Stimulated activated CD4-positive, alpha-beta T cell treated with anti-CD3 and anti-CD28 coated beads, TNF-alpha, amount 100 ng/mL, for 48 hours (primary cell): ENCODE data around the gene KIAA0513.
"Not testable (repeated sequence)": the region's sequence is repeated elsewhere in the genome, so short reads cannot be mapped to it uniquely, and the experiment has no call there.

Source experiments
- DNase-seq, 3 donors: peaks; one replicate each; pipeline ENCODE4 v3.0.0-alpha.2; 2020; ENCODE audit warnings: low read depth in 3 of 3

The KIAA0513 gene

GRCh38 chr16:85048921-85049562, 21.4 kb downstream of the KIAA0513 start:
- DNase-seq, result no peak

- no peak for DNase-seq
Observed at GRCh38 chr16:85049706-85050305, 22.2 kb downstream of the KIAA0513 start.

GRCh38 chr16:85051067-85051581, 23.5 kb downstream of the KIAA0513 start:
- no peak for DNase-seq

- no peak for DNase-seq
Observed at GRCh38 chr16:85051683-85052082, 24.1 kb downstream of the KIAA0513 start.

GRCh38 chr16:85052536-85052935, 24.9 kb downstream of the KIAA0513 start:
- no peak for DNase-seq

GRCh38 chr16:85054321-85054720, 26.7 kb downstream of the KIAA0513 start:
- not testable (repeated sequence) for DNase-seq

GRCh38 chr16:85054948-85055492, 27.4 kb downstream of the KIAA0513 start:
- DNase-seq, result no peak

- peak; percentile 34 to 69 (median 44) for DNase-seq
Observed at GRCh38 chr16:85055493-85056210, 28.1 kb downstream of the KIAA0513 start.

- no peak for DNase-seq
Observed at GRCh38 chr16:85056211-85056748, 28.7 kb downstream of the KIAA0513 start.

- no peak for DNase-seq
Observed at GRCh38 chr16:85057212-85057889, 29.8 kb downstream of the KIAA0513 start.

- no peak for DNase-seq
Observed at GRCh38 chr16:85057948-85058347, 30.4 kb downstream of the KIAA0513 start.

- no peak for DNase-seq
Observed at GRCh38 chr16:85058909-85059308, 31.3 kb downstream of the KIAA0513 start.

- DNase-seq, result no peak
Observed at GRCh38 chr16:85061566-85061965, 34.0 kb downstream of the KIAA0513 start.

- DNase-seq, result no peak
Observed at GRCh38 chr16:85062323-85062722, 34.7 kb downstream of the KIAA0513 start.

- no peak for DNase-seq
Observed at GRCh38 chr16:85062845-85063244, 35.2 kb downstream of the KIAA0513 start.

GRCh38 chr16:85064186-85064585, 36.6 kb downstream of the KIAA0513 start:
- DNase-seq, result no peak

GRCh38 chr16:85065099-85065498, 37.5 kb downstream of the KIAA0513 start:
- no peak for DNase-seq

GRCh38 chr16:85066346-85066885, 38.8 kb downstream of the KIAA0513 start:
- no peak for DNase-seq

GRCh38 chr16:85067024-85067423, 39.4 kb downstream of the KIAA0513 start:
- no peak for DNase-seq

GRCh38 chr16:85067426-85067825, 39.8 kb downstream of the KIAA0513 start:
- no peak for DNase-seq

- no peak for DNase-seq
Observed at GRCh38 chr16:85068746-85069145, 41.2 kb downstream of the KIAA0513 start.
